SK-N-SH (cell line): Measurements from ENCODE around the gene IMPACT.

Experiments
- EP300 ChIP-seq, 2 experiments: IDR thresholded peaks; 2 replicates each; pipeline versions ENCODE4 v1.4.0 to v1.6.1; 2012; ENCODE audit warnings: borderline replicate concordance in 1 of 2, low read depth in 1 of 2, low read length in 1 of 2
- FOXM1 ChIP-seq: IDR thresholded peaks from 2 replicates; pipeline ENCODE4 v1.4.0; 2012; ENCODE audit warnings: low read depth, mild to moderate bottlenecking
- MAX ChIP-seq: IDR thresholded peaks from 2 replicates; pipeline ENCODE4 v1.4.0; 2012; ENCODE audit warnings: low read depth
- MXI1 ChIP-seq: IDR thresholded peaks from 2 replicates; pipeline ENCODE4 v1.6.1; 2012; ENCODE audit warnings: mild to moderate bottlenecking, low read depth, low read length, improper control_type of control experiment
- RXRA ChIP-seq: IDR thresholded peaks from 2 replicates; pipeline ENCODE4 v1.4.0; 2012; ENCODE audit warnings: low read depth, mild to moderate bottlenecking, borderline replicate concordance
- USF2 ChIP-seq: fragments of 150-350 bp; IDR thresholded peaks from 2 replicates; pipeline ENCODE4 v1.6.1; 2017; ENCODE audit warnings: antibody characterized with exemption, low read length, low read depth, borderline replicate concordance
- TF ChIP-seq, protein P1 (sequence below): fragments of 200-600 bp; sonication (generic); IDR thresholded peaks from 2 replicates; pipeline ENCODE4 v1.6.1; 2017; ENCODE audit warnings: antibody characterized with exemption, mild to moderate bottlenecking, moderate library complexity

DNA sequence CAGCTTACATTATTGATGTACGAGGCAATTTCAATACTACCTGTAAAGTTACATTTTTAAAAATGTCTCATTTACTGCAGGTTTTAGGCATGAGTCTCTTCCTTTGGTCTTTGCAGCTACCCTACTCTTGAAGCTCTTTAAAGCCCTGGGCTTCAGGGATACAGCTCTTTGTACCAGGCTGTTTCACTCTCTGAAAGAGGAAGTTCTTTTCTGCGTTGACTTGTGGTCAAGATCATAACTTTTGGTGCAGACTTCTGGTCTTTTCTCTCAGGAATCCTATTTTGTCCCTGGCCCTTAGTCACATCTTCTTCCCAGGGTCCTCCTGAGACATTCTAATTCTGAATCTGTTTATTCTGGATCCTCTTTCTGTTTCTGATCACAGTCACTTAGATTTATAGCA lies 17.4 kb downstream of the IMPACT start:
- no peak for TF ChIP-seq MXI1
- TF ChIP-seq, protein P1, sequence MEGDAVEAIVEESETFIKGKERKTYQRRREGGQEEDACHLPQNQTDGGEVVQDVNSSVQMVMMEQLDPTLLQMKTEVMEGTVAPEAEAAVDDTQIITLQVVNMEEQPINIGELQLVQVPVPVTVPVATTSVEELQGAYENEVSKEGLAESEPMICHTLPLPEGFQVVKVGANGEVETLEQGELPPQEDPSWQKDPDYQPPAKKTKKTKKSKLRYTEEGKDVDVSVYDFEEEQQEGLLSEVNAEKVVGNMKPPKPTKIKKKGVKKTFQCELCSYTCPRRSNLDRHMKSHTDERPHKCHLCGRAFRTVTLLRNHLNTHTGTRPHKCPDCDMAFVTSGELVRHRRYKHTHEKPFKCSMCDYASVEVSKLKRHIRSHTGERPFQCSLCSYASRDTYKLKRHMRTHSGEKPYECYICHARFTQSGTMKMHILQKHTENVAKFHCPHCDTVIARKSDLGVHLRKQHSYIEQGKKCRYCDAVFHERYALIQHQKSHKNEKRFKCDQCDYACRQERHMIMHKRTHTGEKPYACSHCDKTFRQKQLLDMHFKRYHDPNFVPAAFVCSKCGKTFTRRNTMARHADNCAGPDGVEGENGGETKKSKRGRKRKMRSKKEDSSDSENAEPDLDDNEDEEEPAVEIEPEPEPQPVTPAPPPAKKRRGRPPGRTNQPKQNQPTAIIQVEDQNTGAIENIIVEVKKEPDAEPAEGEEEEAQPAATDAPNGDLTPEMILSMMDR: no peak
- no peak for TF ChIP-seq RXRA
- no peak for TF ChIP-seq FOXM1
- no peak for TF ChIP-seq EP300 (IDR thresholded peaks at IDR 0.05; ENCODE audit: borderline replicate concordance in 1 of 2, low read depth in 1 of 2, low read length in 1 of 2)
- TF ChIP-seq MAX: no peak
- TF ChIP-seq USF2: no peak
